GM12891 (cell line): ENCODE measurements around the gene AKR7A2.
"Not testable (repeated sequence)": the region's sequence is repeated elsewhere in the genome, so short reads cannot be mapped to it uniquely, and the experiment has no call there.

Experiments used
- PAX5 ChIP-seq: IDR thresholded peaks from 2 replicates; pipeline ENCODE4 v1.6.1; 2011; ENCODE audit warnings: low read length, moderate library complexity, mild to moderate bottlenecking; ENCODE audit not compliant: insufficient read depth, severe bottlenecking
- POLR2A ChIP-seq: IDR thresholded peaks from 2 replicates; pipeline ENCODE4 v1.6.1; 2011; ENCODE audit warnings: low read depth, low read length, control low read depth
- POLR2AphosphoS5 ChIP-seq: IDR thresholded peaks from 2 replicates; pipeline ENCODE4 v1.6.1; 2011; ENCODE audit warnings: low read depth, low read length, control low read depth
- POU2F2 ChIP-seq: IDR thresholded peaks from 2 replicates; pipeline ENCODE4 v1.6.1; 2011; ENCODE audit warnings: low read depth, mild to moderate bottlenecking, control low read depth, low read length, moderate library complexity
- SPI1 ChIP-seq: IDR thresholded peaks from 2 replicates; pipeline ENCODE4 v1.6.1; 2011; ENCODE audit warnings: low read depth, low read length, control low read depth
- TAF1 ChIP-seq: IDR thresholded peaks from 2 replicates; pipeline ENCODE4 v1.6.1; 2011; ENCODE audit warnings: low read depth, low read length, control low read depth

- TF ChIP-seq TAF1, POLR2A, POLR2AphosphoS5, POU2F2, SPI1, PAX5: not testable (repeated sequence)
Measured at GRCh38 chr1:19288324-19289241, 23.4 kb downstream of the AKR7A2 start, which contains the start of gene AKR7A3.
